Stimulated activated naive B cell treated with anti-CD40 and anti-IgM and Interleukin-4, amounts not matched to agents 10 μg/mL and 1 μg/mL and 100 μg/mL, for 72 hours (primary cell): Measurements from ENCODE around the gene IFITM5.

Experiments used
- ATAC-seq, 2 donors: fragments of 150-1000 bp; cut with Tn5 transposase; replicated peaks; 2 replicates each; pipeline ENCODE4 v1.10.0; 2021; ENCODE audit warnings: moderate library complexity in 1 of 2
- DNase-seq: peaks from one replicate; pipeline ENCODE4 v3.0.0; 2021
- H3K27ac Mint-ChIP-seq: one replicate; pipeline ENCODE4 v1.8.0; 2022; ENCODE audit warnings: mild to moderate bottlenecking, mixed read lengths
- H3K27me3 Mint-ChIP-seq, 2 donors: one replicate each; pipeline ENCODE4 v1.8.0; 2022; ENCODE audit warnings: mixed read lengths in 2 of 2
- H3K36me3 Mint-ChIP-seq, 2 donors: one replicate each; pipeline ENCODE4 v1.8.0; 2022; ENCODE audit warnings: mixed read lengths in 2 of 2, mild to moderate bottlenecking in 1 of 2
- H3K4me1 Mint-ChIP-seq, 2 donors: one replicate each; pipeline ENCODE4 v1.8.0; 2022; ENCODE audit warnings: mixed read lengths in 2 of 2, mild to moderate bottlenecking in 1 of 2
- H3K4me3 Mint-ChIP-seq, 2 donors: one replicate each; pipeline ENCODE4 v1.8.0; 2022; ENCODE audit warnings: mild to moderate bottlenecking in 2 of 2, mixed read lengths in 2 of 2, moderate library complexity in 1 of 2
- H3K9me3 Mint-ChIP-seq, 2 donors: one replicate each; pipeline ENCODE4 v1.8.0; 2022; ENCODE audit warnings: mixed read lengths in 2 of 2, mild to moderate bottlenecking in 1 of 2

IFITM5 gene

DNA sequence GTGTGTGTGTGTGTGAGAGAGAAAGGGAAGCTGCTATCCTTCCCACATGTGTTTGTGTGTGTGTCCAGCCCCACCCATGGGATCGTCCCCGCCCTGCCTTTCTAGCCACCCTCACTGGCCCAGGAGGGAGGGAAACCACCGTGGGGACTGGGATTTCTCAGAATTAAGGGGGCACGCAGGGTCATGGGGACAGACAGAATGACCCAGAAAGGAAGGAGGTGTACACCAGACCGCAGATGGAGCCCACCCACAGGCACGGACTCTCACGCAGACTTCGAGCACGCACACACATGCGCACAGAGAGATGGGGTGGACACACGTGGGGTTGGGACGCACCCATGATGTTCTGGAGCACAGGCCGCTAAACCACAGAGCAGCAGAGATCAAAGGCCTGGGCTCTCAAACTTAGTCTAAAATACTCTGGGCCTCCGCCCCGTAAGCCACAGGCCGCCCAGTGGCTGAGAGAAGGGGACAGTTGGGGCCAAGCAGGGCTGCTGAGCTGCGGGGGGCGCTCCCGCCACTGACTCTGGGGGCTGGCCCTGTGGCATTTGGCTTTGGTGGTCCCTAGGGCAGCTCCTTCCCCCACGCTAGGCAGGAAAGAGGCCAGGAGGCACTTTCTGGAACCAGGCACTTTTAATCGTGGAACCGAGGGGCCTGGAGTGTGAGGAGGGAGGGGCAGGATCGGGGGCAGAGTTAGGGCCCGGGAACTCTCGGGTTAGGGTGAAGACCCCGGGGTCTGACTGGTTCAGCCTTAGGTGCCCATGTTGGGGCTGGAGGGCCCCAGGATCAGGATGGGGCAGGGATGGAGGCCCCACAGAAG lies 1.5 kb downstream of the IFITM5 start:
- Mint-ChIP-seq H3K4me1 (peaks cover 11 to 14% of the 10 kb centered on the region in 2 donors), H3K4me3 (no peak overlapping the region)

DNA sequence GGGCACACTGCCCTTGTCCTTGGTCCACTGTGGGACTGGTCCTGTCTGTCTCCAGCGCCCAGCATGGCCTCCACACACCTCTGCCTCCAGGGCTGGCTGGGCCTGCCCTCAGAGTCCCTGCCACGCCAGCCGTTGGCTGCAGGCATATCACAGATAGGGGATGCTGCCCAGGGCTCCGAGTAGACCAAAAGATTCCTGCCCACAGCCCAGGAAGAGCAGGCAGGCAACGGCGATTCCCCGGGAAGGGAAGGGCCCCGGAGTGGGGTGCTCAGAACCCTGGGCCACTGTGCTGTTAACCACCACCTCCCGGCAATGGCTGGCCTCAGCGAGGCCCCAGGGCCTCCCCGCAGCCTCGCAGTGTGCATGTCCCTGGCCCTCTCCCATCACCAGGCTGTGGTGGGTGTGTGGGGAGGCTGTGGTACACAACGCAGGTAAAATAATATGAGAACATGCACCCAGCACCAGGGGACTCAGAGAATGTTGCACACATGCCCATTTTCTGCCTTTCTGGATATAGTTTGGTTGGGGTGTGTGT lies 2.2 kb downstream of the IFITM5 start:
- peak overlapping the region; percentile 20 for H3K27ac Mint-ChIP-seq

More for the DNA sequence above, 1.5 kb downstream of the IFITM5 start:
- no peak for ATAC-seq
- Mint-ChIP-seq H3K36me3 (peaks cover 3 to 6% of the 10 kb centered on the region in 2 donors), H3K27me3 (peaks cover 10 to 20% of the 10 kb centered on the region in 2 donors), H3K9me3 (peaks cover 0 to under 1% of the 10 kb centered on the region in 2 donors), H3K27ac (no peak overlapping the region)
- no peak for DNase-seq

GRCh38 chr11:296171-297050 lies 2.9 kb downstream of the IFITM5 start:
- no peak overlapping the region for H3K27ac Mint-ChIP-seq
- ATAC-seq = no peak
- peaks cover 3 to 12% of the 10 kb centered on the region in 2 donors for H3K36me3 Mint-ChIP-seq
- H3K4me3 Mint-ChIP-seq = no peak overlapping the region
- H3K4me1 Mint-ChIP-seq = peaks cover 9 to 10% of the 10 kb centered on the region in 2 donors
- peaks cover 10 to 20% of the 10 kb centered on the region in 2 donors for H3K27me3 Mint-ChIP-seq
- DNase-seq = no peak
- no peaks in the 10 kb centered on the region for H3K9me3 Mint-ChIP-seq

More for the DNA sequence above, 2.2 kb downstream of the IFITM5 start:
- peaks cover 10 to 20% of the 10 kb centered on the region in 2 donors for H3K27me3 Mint-ChIP-seq
- H3K36me3 Mint-ChIP-seq = peaks cover 3 to 10% of the 10 kb centered on the region in 2 donors
- H3K9me3 Mint-ChIP-seq = no peaks in the 10 kb centered on the region
- no peak for DNase-seq
- peaks cover 9 to 10% of the 10 kb centered on the region in 2 donors for H3K4me1 Mint-ChIP-seq
- no peak for ATAC-seq
- H3K4me3 Mint-ChIP-seq = no peak overlapping the region

- peaks cover 10 to 20% of the 10 kb centered on the region in 2 donors for H3K27me3 Mint-ChIP-seq
- H3K36me3 Mint-ChIP-seq = peaks cover 3 to 18% of the 10 kb centered on the region in 2 donors
- no peak overlapping the region for H3K27ac Mint-ChIP-seq
- peaks cover 8 to 13% of the 10 kb centered on the region in 2 donors for H3K4me1 Mint-ChIP-seq
- no peaks in the 10 kb centered on the region for H3K9me3 Mint-ChIP-seq
- ATAC-seq (no peak), DNase-seq (no peak)
- H3K4me3 Mint-ChIP-seq = no peak overlapping the region
Measured at GRCh38 chr11:295351-296170, 3.8 kb downstream of the IFITM5 start.

DNA sequence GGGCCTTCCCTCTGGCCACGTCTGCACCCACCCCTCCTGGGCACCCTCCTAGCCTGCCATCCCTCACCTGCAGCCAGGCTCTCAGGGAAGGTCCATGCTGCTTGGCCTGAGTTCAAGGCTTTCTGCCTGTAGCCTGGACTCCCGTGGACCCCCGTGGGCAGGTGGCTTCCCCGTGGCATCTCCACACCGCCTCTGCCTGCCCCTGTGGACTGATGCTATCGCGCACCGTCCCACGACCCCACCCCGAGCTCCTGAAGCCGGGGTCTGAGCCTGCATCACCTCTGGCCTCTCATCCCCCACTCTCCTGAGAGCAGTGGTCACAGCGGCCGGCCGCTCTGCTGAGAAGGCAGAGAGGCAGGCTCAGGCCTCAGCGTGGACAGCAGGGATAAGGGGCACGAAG lies 4.5 kb downstream of the IFITM5 start:
- Mint-ChIP-seq H3K27ac (no peak overlapping the region), H3K4me3 (no peak overlapping the region), H3K9me3 (no peaks in the 10 kb centered on the region), H3K4me1 (peaks cover 12% of the 10 kb centered on the region in 2 donors), H3K27me3 (peaks cover 6 to 12% of the 10 kb centered on the region in 2 donors), H3K36me3 (peaks cover 3 to 18% of the 10 kb centered on the region in 2 donors)
- ATAC-seq = no peak
- DNase-seq = no peak

- DNase-seq (no peak), ATAC-seq (no peak)
- H3K27ac Mint-ChIP-seq = no peak overlapping the region
- H3K27me3 Mint-ChIP-seq = peaks cover 6 to 12% of the 10 kb centered on the region in 2 donors
- no peaks in the 10 kb centered on the region for H3K9me3 Mint-ChIP-seq
- H3K4me1 Mint-ChIP-seq = peaks cover 13 to 17% of the 10 kb centered on the region in 2 donors
- peaks cover 3 to 18% of the 10 kb centered on the region in 2 donors for H3K36me3 Mint-ChIP-seq
- H3K4me3 Mint-ChIP-seq = no peak overlapping the region
Measured at GRCh38 chr11:293852-294661, 5.3 kb downstream of the IFITM5 start.

GRCh38 chr11:293271-293851 lies 6.0 kb downstream of the IFITM5 start:
- no peak overlapping the region for H3K4me3 Mint-ChIP-seq
- H3K27ac Mint-ChIP-seq = no peak overlapping the region
- ATAC-seq (no peak), DNase-seq (no peak)
- peaks cover 13 to 17% of the 10 kb centered on the region in 2 donors for H3K4me1 Mint-ChIP-seq
- peaks cover 6 to 9% of the 10 kb centered on the region in 2 donors for H3K27me3 Mint-ChIP-seq
- no peaks in the 10 kb centered on the region for H3K9me3 Mint-ChIP-seq
- peaks cover 3 to 18% of the 10 kb centered on the region in 2 donors for H3K36me3 Mint-ChIP-seq

DNA sequence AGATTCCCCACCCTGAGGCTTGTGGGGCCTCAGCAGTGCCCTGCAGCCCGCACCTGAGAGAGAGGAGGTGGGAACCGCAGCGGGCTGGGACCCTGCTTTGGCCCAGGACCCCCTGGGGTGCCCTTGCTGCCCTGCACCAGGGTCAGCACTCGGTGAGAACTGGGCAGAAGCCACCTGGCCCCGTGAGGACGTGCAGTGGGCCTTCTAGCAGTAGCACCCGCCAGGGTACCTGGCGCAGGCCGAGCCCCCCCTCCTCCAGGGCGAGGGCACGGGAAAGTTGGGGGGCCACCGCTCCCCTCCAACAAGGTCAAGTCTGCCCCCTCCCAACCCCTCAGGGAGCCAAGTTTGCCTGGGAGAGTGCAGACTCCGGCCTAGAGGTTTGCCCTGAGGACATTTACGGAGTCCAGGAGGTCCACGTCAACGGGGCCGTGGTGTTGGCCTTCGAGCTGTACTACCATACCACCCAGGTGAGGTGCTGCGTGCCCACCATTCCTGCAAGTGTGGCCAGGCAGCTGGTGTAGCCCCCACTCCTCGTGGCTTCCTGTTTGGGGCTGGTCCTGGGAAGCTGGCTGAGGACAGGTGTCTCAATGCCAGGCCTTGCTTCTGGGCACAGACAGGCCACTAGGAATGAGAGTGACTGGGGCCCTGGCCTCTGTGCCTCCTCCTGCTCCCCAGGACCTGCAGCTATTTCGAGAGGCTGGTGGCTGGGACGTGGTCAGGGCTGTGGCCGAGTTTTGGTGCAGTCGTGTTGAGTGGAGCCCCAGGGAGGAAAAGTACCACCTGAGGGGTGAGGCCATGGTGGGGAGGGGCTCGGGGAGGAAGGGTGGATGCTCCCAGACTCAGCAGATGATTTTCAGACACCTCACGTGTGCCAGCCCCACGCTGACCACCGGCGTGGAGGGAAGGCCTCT lies 6.9 kb downstream of the IFITM5 start:
- no peak overlapping the region for H3K27ac Mint-ChIP-seq
- DNase-seq (no peak), ATAC-seq (no peak)
- H3K27me3 Mint-ChIP-seq = peaks cover 3 to 7% of the 10 kb centered on the region in 2 donors
- no peaks in the 10 kb centered on the region for H3K9me3 Mint-ChIP-seq
- H3K4me3 Mint-ChIP-seq = no peak overlapping the region
- peaks cover 16 to 21% of the 10 kb centered on the region in 2 donors for H3K4me1 Mint-ChIP-seq
- peaks cover 3 to 18% of the 10 kb centered on the region in 2 donors for H3K36me3 Mint-ChIP-seq

DNA sequence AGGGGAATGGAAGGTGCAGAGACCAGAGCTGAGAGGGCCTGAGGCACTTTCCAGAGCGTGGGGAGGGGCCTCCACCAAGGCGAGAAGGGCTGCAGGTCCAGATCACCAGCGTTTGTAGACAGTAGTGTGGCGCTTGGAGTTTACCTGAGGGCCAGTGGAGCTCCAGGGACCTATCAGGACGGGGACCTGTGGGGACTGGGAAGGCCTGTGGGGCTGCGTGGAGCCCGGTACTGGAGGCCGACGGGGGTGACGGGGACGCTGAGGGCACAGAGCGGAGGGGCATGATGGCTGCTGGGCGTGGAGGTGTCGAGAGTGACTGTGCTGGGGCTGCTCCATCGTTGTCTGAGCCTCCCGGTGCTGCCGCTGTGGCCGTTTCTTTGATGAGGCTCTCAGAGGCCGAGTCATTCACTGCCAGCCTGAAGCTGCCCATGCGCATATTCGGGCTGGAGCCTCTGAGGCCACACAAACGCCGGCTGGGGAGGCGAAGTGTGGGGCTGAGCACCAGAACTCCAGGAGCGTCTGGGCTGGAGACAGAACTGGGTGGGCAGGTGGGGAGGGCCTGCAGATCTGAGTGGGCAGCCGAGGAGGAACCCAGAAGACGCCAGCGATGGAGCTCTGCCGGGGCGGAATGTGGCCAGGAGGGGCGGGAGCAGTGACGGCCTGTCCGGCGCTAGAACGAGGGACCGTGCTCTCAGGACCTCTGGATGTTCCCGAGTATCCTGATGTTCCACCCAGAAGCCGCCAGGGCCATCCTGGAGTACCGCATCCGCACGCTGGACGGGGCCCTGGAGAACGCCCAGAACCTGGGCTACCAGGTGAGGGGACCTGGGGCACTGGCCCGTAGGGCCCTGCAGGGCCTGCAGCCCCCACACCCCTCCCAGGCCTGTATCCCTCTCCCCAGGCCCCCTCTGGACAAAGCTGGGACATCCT lies 7.8 kb downstream of the IFITM5 start:
- H3K4me1 Mint-ChIP-seq = peaks cover 19 to 27% of the 10 kb centered on the region in 2 donors
- peaks cover 3 to 18% of the 10 kb centered on the region in 2 donors for H3K36me3 Mint-ChIP-seq
- H3K9me3 Mint-ChIP-seq = no peaks in the 10 kb centered on the region
- no peak overlapping the region for H3K4me3 Mint-ChIP-seq
- no peak overlapping the region for H3K27ac Mint-ChIP-seq
- DNase-seq (no peak), ATAC-seq (no peak)
- H3K27me3 Mint-ChIP-seq = peaks cover 7 to 15% of the 10 kb centered on the region in 2 donors

- H3K4me3 Mint-ChIP-seq = peak overlapping the region; percentile 28 to 78
- H3K9me3 Mint-ChIP-seq = no peaks in the 10 kb centered on the region
- H3K4me1 Mint-ChIP-seq = peaks cover 19 to 27% of the 10 kb centered on the region in 2 donors
- no peak overlapping the region for H3K27ac Mint-ChIP-seq
- DNase-seq (no peak), ATAC-seq (no peak)
- H3K36me3 Mint-ChIP-seq = peaks cover 3 to 18% of the 10 kb centered on the region in 2 donors
- H3K27me3 Mint-ChIP-seq = peaks cover 7 to 19% of the 10 kb centered on the region in 2 donors
Measured at GRCh38 chr11:290621-291231, 8.6 kb downstream of the IFITM5 start.
